Activated CD8-positive, alpha-beta T cell treated with anti-CD3 and anti-CD28 coated beads for 36 hours (primary cell): ENCODE results near the gene MGLL. TPM values are rescaled to one million over a fixed set of nuclear protein-coding genes. Genes with fewer than 3 reads are reported as not detected.
A peak's percentile ranks its signal among the peaks of the same experiment; 100 is the strongest.

Source experiments
- ATAC-seq: fragments of 200-7000 bp; cut with Tn5 transposase; one replicate; pipeline ENCODE4 v1.10.0; 2021; ENCODE audit warnings: mild to moderate bottlenecking, moderate library complexity
- CTCF ChIA-PET: fragments of 350-600 bp; sonication (Branson Sonifier 250); formaldehyde crosslinking; loops from one replicate; lab custom pipeline; 2021; ENCODE audit warnings: antibody characterized with exemption; lab: Charles Lee
- POLR2A ChIA-PET: fragments of 350-600 bp; sonication (Branson Sonifier 250); formaldehyde crosslinking; loops from one replicate; lab custom pipeline; 2021; ENCODE audit warnings: antibody characterized with exemption; lab: Charles Lee
- DNase-seq: peaks from one replicate; pipeline ENCODE4 v3.0.0-alpha.2; 2020
- H3K27ac Mint-ChIP-seq: one replicate; pipeline ENCODE4 v1.8.0; 2021; ENCODE audit warnings: mild to moderate bottlenecking, mixed read lengths
- H3K27me3 Mint-ChIP-seq: one replicate; pipeline ENCODE4 v1.8.0; 2021; ENCODE audit warnings: mixed read lengths
- H3K36me3 Mint-ChIP-seq: one replicate; pipeline ENCODE4 v1.8.0; 2021; ENCODE audit warnings: low read depth, mixed read lengths
- H3K4me1 Mint-ChIP-seq: one replicate; pipeline ENCODE4 v1.8.0; 2021; ENCODE audit warnings: low read depth, mixed read lengths
- H3K4me3 Mint-ChIP-seq: one replicate; pipeline ENCODE4 v1.8.0; 2021; ENCODE audit warnings: mild to moderate bottlenecking, moderate library complexity, mixed read lengths
- H3K9me3 Mint-ChIP-seq: one replicate; pipeline ENCODE4 v1.8.0; 2021; ENCODE audit warnings: mixed read lengths
- intact Hi-C: fragments of 100-400 bp; cut with micrococcal nuclease; formaldehyde crosslinking; loops from one replicate; pipeline ENCODE4 v1.10.0; 2022
- total RNA-seq, 2 experiments: library from RNA; stranded (reverse); gene quantifications; one replicate each; pipeline ENCODE4 v1.2.3, GENCODE V29; 2021
- TF ChIP-seq, protein P1 (sequence below): fragments of 200-600 bp; IDR thresholded peaks from one replicate; pipeline ENCODE4 v1.8.0; 2022; ENCODE audit warnings: antibody characterized with exemption, mild to moderate bottlenecking

The MGLL gene
- total RNA-seq, 2 experiments from 2014 or later = 1.1 to 3.1 TPM

DNA sequence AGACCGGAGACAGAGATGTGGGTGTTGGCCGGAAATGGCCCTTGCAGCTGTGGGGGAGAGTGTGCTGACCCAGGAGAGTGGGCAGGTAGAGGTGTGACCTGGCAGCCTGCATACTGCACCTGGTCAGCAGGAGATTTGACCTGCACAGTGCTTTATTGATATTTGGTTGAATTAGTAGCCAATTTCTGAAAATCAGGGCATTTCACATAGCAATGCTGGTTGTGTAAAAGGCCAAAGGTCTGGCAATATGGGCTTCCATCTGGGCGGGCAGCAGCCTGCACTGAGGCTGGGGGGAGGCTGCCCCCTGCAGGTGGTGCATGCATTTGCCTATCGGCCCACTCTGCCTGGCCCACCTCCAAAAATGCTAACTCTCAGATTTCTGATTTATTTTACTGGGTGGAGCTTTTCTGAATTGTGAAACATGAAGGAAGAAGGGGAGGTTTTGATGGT lies 9.4 kb upstream of the MGLL start:
- H3K9me3 Mint-ChIP-seq = peaks cover 25% of the 10 kb centered on the region
- no peak overlapping the region for H3K27ac Mint-ChIP-seq
- no peak overlapping the region for H3K4me3 Mint-ChIP-seq
- ChIA-PET POLR2A (interaction anchor here (0.5 kb wide), 1 partner anchor 148 kb away, joined by 3 read pairs; no protein-coding TSS in a partner anchor), CTCF (interaction anchor here (0.6 to 2.0 kb wide), 10 partner anchors 9 to 257 kb away, joined by 3 to 10 read pairs (median 3); partner anchors contain the start of gene MGLL)
- peaks cover 4% of the 10 kb centered on the region for H3K4me1 Mint-ChIP-seq
- peak; percentile 54 for DNase-seq
- intact Hi-C loops = loop anchor here (10.0 kb wide), 1 partner anchor 137 kb away; no protein-coding TSS in a partner anchor
- H3K27me3 Mint-ChIP-seq = peaks cover 9% of the 10 kb centered on the region
- TF ChIP-seq, protein P1, sequence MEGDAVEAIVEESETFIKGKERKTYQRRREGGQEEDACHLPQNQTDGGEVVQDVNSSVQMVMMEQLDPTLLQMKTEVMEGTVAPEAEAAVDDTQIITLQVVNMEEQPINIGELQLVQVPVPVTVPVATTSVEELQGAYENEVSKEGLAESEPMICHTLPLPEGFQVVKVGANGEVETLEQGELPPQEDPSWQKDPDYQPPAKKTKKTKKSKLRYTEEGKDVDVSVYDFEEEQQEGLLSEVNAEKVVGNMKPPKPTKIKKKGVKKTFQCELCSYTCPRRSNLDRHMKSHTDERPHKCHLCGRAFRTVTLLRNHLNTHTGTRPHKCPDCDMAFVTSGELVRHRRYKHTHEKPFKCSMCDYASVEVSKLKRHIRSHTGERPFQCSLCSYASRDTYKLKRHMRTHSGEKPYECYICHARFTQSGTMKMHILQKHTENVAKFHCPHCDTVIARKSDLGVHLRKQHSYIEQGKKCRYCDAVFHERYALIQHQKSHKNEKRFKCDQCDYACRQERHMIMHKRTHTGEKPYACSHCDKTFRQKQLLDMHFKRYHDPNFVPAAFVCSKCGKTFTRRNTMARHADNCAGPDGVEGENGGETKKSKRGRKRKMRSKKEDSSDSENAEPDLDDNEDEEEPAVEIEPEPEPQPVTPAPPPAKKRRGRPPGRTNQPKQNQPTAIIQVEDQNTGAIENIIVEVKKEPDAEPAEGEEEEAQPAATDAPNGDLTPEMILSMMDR = peak; percentile 65
- peak; percentile 65 for ATAC-seq
- H3K36me3 Mint-ChIP-seq = peaks cover 3% of the 10 kb centered on the region

DNA sequence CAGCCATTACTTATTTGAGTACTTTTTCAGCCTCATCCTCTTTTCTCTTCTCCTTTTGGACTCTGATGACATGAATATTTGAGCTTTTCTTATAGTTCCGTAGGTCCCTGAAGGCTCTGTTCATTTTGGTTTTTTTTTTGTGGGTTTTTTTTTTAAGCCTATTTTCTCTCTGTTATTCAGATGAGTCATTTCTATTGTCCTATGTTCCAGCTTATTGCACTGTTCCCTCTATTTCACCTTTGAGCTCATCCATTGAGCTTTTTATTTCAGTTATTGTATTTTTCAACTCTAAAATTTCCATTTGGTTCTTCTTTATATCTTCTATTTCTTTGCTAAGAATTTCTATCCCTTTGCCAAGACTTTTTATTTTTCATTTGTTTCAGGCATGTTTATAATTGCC lies 7.2 kb upstream of the MGLL start:
- CTCF ChIA-PET = no interaction called here
- H3K4me3 Mint-ChIP-seq = no peak overlapping the region
- peaks cover 25% of the 10 kb centered on the region for H3K9me3 Mint-ChIP-seq
- TF ChIP-seq, protein P1 = no peak
- no peak for ATAC-seq
- no peaks in the 10 kb centered on the region for H3K4me1 Mint-ChIP-seq
- H3K36me3 Mint-ChIP-seq = peaks cover 3% of the 10 kb centered on the region
- POLR2A ChIA-PET = no interaction called here
- no peak overlapping the region for H3K27ac Mint-ChIP-seq
- intact Hi-C loops = no loop called here
- H3K27me3 Mint-ChIP-seq = peaks cover 14% of the 10 kb centered on the region
- no peak for DNase-seq

DNA sequence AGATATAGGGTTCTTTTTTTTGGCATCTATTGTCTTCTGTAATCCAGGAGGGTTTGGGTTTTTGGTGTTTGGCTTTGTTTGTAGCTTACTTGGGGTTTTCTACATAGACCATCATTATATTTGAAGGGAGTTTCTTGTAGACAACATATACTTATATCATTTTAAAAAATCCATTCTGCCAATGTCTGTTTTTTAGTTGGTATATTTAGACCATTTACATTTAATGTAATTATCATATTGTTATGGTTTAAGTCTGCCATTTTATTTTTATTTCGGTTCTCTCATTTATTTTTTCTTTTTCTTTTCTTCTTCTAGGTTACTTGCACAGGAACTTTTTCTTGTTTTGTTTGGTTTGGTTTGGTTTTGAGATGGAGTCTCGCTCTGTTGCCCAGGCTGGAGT lies 5.5 kb upstream of the MGLL start:
- POLR2A ChIA-PET = no interaction called here
- Mint-ChIP-seq H3K4me3 (no peak overlapping the region), H3K9me3 (peaks cover 23% of the 10 kb centered on the region), H3K4me1 (no peaks in the 10 kb centered on the region), H3K27ac (no peak overlapping the region), H3K27me3 (peaks cover 23% of the 10 kb centered on the region), H3K36me3 (peaks cover 3% of the 10 kb centered on the region)
- intact Hi-C loops = no loop called here
- CTCF ChIA-PET = no interaction called here
- DNase-seq = no peak
- TF ChIP-seq, protein P1 = no peak
- no peak for ATAC-seq

DNA sequence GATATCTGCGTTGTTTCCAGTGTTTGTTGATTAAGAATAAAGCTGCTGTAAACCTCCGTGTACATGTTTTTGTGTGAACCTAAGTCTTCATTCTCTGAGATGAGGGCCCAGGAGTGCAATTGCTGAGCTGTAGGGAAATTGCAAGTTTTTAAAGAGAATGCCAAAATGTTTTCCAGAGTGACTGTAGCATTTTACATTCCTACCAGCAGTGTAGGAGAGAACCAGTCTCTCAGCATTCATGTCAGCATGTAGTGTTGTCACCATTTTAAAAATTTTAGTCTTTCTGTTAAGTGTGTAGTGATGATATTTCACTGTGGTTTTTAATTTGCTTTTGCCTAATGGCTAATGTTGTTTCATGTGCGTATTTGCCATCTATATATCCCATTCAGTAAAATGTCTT lies 3.4 kb upstream of the MGLL start:
- no peak for ATAC-seq
- Mint-ChIP-seq H3K36me3 (peaks cover 3% of the 10 kb centered on the region), H3K4me3 (no peak overlapping the region), H3K27ac (no peak overlapping the region), H3K9me3 (peaks cover 23% of the 10 kb centered on the region), H3K4me1 (peaks cover 4% of the 10 kb centered on the region), H3K27me3 (peaks cover 33% of the 10 kb centered on the region)
- intact Hi-C loops = no loop called here
- TF ChIP-seq, protein P1 = no peak
- CTCF ChIA-PET = no interaction called here
- DNase-seq = no peak
- POLR2A ChIA-PET = interaction anchor here (0.6 kb wide), 1 partner anchor 218 kb away, joined by 3 read pairs; no protein-coding TSS in a partner anchor

DNA sequence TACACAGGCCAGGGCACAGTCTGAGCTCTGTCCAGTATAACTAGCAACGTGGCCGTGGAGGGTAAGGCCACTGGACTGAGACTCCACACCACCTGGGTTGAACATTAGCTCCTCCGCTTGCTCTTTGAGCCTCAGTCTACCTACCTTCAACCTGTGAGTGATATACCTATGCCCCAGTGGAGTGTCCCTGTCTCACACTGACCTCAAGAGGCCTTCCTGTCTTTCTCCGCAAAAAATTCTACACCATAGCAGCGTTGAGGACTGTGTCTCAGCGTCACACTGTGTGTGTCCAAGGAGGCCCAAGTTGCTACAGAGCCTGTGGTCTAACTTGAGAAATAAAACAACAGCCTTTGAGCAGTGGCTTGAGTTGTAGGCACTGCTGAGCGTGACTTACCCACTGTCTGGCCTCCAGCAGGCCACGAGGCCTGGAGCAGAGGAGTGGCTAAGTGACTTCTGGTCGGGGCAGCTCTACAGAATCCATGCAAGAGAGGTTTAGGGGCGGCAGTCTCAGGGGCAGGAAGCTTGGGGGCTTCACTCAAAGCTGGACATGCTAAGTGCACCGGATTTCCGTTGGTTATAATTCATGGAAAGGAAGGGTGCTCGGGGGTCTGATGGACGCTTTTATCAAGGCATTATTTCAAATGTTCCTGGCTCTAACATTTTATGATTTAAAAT lies 2.0 kb upstream of the MGLL start:
- ChIA-PET POLR2A (no interaction called here), CTCF (interaction anchor here (1.2 kb wide), 1 partner anchor 128 kb away, joined by 4 read pairs; no protein-coding TSS in a partner anchor)
- intact Hi-C loops = no loop called here
- no peak overlapping the region for H3K27ac Mint-ChIP-seq
- H3K9me3 Mint-ChIP-seq = peaks cover 9% of the 10 kb centered on the region
- DNase-seq (no peak), ATAC-seq (no peak)
- peaks cover 7% of the 10 kb centered on the region for H3K4me1 Mint-ChIP-seq
- peaks cover 1% of the 10 kb centered on the region for H3K36me3 Mint-ChIP-seq
- H3K27me3 Mint-ChIP-seq = peaks cover 43% of the 10 kb centered on the region
- H3K4me3 Mint-ChIP-seq = no peak overlapping the region
- TF ChIP-seq, protein P1 = no peak
